Astrocyte of the cerebellum (primary cell): ENCODE measurements around the gene KATNAL1.
"Not testable (repeated sequence)": the region's sequence is repeated elsewhere in the genome, so short reads cannot be mapped to it uniquely, and the experiment has no call there.

Experiments used
- DNase-seq: peaks from one replicate; pipeline ENCODE4 v3.0.0-alpha.2; 2011; ENCODE audit warnings: low read depth
- H3K4me3 ChIP-seq: 2 replicates; pipeline ENCODE4 v1.5.1; 2011; ENCODE audit warnings: mild to moderate bottlenecking, low read depth, low read length, moderate library complexity
- in situ Hi-C: cut with HindIII; loops from 2 replicates; pipeline ENCODE4 v1.10.0; 2017; ENCODE audit warnings: low sequenced_read_pairs
- TF ChIP-seq, protein P1 (sequence below): IDR thresholded peaks from 2 replicates; pipeline ENCODE4 v1.5.1; 2012; ENCODE audit warnings: low read length, low read depth, moderate library complexity, mild to moderate bottlenecking; ENCODE audit errors: missing control alignments

KATNAL1 gene

DNA sequence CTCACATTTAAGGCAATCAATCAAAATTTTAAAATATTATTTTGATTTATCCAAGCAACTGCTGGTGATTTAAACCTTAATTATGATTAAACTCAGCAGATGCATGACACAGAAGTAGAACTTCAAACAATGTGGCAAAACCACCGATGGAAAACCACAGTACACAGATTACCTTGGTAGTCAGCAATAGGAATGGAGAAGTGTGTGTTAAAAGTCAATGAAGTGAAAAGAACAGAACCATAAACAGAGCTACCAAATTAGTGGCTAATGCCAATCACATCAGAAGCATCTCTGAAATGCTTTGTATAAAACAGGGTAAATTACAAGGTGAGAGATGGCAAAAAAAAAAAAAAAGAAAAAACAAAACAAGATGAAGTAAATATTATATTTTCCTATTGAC lies 31.2 kb downstream of the KATNAL1 start:
- TF ChIP-seq, protein P1, sequence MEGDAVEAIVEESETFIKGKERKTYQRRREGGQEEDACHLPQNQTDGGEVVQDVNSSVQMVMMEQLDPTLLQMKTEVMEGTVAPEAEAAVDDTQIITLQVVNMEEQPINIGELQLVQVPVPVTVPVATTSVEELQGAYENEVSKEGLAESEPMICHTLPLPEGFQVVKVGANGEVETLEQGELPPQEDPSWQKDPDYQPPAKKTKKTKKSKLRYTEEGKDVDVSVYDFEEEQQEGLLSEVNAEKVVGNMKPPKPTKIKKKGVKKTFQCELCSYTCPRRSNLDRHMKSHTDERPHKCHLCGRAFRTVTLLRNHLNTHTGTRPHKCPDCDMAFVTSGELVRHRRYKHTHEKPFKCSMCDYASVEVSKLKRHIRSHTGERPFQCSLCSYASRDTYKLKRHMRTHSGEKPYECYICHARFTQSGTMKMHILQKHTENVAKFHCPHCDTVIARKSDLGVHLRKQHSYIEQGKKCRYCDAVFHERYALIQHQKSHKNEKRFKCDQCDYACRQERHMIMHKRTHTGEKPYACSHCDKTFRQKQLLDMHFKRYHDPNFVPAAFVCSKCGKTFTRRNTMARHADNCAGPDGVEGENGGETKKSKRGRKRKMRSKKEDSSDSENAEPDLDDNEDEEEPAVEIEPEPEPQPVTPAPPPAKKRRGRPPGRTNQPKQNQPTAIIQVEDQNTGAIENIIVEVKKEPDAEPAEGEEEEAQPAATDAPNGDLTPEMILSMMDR = no peak
- in situ Hi-C loops = no loop called here
- peak; percentile 40 for DNase-seq
- no peak overlapping the region for H3K4me3 ChIP-seq

DNA sequence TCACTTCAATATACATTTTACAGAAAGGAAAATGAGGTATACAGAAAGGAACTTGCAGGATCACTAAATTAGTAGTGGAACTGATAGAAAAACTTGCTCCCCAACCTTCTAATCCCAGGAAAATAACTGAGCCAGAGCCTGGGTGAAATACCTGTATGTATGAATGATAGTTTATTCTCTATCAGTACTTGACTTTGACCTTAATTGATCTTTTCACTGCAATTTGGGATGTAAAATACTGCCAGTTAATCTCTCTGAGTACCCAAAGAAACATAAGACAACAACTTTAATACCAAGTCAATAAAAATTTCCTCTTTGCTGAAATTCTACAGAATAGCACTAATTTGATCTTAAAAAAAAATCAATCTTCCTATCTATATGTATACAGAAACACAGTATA lies 33.3 kb downstream of the KATNAL1 start:
- TF ChIP-seq, protein P1 = no peak
- no peak for DNase-seq
- H3K4me3 ChIP-seq = no peak overlapping the region
- in situ Hi-C loops = no loop called here

DNA sequence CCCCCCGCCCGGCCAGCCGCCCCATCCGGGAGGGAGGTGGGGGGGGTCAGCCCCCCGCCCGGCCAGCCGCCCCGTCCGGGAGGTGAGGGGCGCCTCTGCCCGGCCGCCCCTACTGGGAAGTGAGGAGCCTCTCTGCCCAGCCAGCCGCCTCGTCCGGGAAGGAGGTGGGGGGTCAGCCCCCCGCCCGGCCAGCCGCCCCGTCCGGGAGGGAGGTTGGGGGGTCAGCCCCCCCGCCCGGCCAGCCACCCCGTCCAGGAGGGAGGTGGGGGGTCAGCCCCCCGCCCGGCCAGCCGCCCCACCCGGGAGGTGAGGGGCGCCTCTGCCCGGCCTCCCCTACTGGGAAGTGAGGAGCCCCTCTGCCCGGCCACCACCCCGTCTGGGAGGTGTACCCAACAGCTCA lies 37.3 kb downstream of the KATNAL1 start:
- DNase-seq, in situ Hi-C loops: not testable (repeated sequence)

DNA sequence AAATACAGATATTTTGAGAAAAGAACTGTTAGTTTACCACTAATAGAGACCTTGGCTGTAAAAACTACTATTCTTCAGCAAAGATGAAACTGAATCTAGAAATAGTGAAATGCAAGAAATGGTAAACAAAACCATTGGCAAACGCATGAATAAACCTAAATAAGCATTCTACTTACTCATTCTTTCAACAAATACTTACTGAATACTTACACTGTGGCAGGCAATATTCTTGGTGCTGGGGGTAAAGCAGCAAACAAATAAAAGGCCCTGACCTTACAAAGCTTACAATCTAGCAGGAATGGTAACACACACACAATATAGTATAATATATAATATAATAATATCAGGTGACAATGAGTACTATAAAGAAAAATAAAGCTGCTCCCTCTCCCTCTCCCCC lies 38.7 kb downstream of the KATNAL1 start:
- in situ Hi-C loops = no loop called here
- H3K4me3 ChIP-seq = no peak overlapping the region
- DNase-seq = no peak
- TF ChIP-seq, protein P1 = no peak

More for the DNA sequence above, 37.3 kb downstream of the KATNAL1 start:
- H3K4me3 ChIP-seq = not testable (repeated sequence)

DNA sequence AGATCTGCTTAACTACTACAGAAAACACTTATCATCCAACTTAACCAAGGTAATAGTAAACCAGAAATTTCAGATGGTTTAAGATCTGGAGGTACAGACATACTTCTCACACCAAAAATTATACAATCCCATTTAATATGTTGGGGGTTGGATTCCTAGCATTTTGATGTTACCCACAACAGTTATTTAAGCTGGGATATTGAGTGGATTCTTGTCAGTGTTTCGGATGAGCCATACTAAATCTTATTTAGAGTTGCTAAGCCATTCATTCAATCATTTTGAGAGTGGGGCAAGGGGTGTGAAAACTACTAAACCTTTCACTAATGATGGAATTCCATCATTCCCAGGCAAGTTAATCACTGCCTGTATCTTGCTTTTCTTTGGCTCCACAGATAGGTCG lies 40.6 kb downstream of the KATNAL1 start:
- DNase-seq = no peak
- no peak overlapping the region for H3K4me3 ChIP-seq
- TF ChIP-seq, protein P1 = no peak
- in situ Hi-C loops = no loop called here

DNA sequence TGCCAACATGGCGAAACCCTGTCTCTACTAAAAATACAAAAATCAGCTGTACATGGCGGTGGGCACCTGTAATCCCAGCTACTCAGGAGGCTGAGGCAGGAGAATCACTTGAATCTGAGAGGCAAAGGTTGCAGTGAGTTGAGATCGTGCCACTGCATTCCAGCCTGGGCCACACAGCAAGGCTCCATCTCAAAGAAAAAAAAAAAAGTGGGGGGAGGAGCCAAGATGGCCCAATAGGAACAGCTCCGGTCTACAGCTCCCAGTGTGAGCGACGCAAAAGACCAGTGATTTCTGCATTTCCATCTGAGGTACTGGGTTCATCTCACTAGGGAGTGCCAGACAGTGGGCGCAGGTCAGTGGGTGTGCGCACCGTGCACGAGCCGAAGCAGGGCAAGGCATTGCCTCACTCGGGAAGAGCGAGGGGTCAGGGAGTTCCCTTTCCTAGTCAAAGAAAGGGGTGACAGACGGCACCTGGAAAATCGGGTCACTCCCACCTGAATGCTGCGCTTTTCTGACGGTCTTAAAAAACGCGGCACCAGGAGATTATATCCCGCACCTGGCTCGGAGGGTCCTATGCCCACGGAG lies 48.1 kb downstream of the KATNAL1 start:
- in situ Hi-C loops, DNase-seq, H3K4me3 ChIP-seq: not testable (repeated sequence)

DNA sequence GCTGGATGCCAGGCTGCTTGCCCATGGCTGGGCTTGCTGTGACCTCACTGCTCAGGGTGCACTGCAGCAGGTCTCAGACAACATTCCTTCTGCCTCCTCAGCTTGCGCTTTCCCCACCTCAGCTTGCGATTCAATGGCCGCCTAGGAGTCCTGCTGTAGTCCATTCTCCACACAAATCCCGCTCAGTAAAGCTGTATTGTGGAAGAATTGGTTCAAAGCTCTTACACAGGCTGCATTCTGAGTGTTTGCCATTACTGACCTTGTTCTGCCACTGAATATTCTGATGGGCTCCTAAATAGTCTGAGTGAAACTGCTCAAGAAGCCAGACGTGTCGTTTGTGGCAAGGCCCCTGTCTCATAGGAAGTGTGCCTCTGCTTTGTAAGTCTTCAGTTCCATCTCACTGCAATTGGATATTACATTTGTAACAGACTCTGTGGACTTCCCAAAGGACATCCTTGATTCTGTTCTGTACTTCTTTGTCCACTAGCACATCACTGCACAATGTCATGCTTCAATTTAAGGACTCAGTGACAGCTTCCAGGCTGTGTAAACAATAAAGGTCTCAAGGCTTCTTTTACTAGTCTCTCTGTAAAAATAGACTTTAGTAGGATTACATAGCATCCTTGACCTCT lies 49.8 kb downstream of the KATNAL1 start:
- in situ Hi-C loops = no loop called here
- DNase-seq = peak; percentile 13

More for the DNA sequence above, 49.8 kb downstream of the KATNAL1 start:
- TF ChIP-seq, protein P1 = no peak
- H3K4me3 ChIP-seq = no peak overlapping the region
